Naive B cell (primary cell): ENCODE measurements around the gene CYB561D2. TPM values are rescaled to one million over a fixed set of nuclear protein-coding genes. Genes with fewer than 3 reads are reported as not detected.

Source experiments
- ATAC-seq, 2 donors: fragments of 150-1000 bp; cut with Tn5 transposase; 2 replicates each; pipeline ENCODE4 v1.10.0; 2021; ENCODE audit warnings: low read depth in 2 of 2, mild to moderate bottlenecking in 2 of 2, moderate library complexity in 2 of 2
- DNase-seq: peaks from one replicate; pipeline ENCODE4 v3.0.0; 2022
- H3K27ac Mint-ChIP-seq, 6 donors: one replicate each; pipeline ENCODE4 v1.8.0; 2020 to 2022; ENCODE audit warnings: mild to moderate bottlenecking in 6 of 6, mixed read lengths in 6 of 6, moderate library complexity in 5 of 6, inconsistent platforms in 2 of 6
- H3K27me3 Mint-ChIP-seq, 3 donors: one replicate each; pipeline ENCODE4 v1.8.0; 2021 to 2022; ENCODE audit warnings: mixed read lengths in 3 of 3, mild to moderate bottlenecking in 1 of 3
- H3K36me3 Mint-ChIP-seq, 2 donors: one replicate each; pipeline ENCODE4 v1.8.0; 2020 to 2022; ENCODE audit warnings: mixed read lengths in 2 of 2, inconsistent platforms in 1 of 2, mild to moderate bottlenecking in 1 of 2
- H3K4me1 Mint-ChIP-seq, 3 donors: one replicate each; pipeline ENCODE4 v1.8.0; 2020 to 2022; ENCODE audit warnings: mixed read lengths in 3 of 3, inconsistent platforms in 1 of 3, mild to moderate bottlenecking in 1 of 3, moderate library complexity in 1 of 3
- H3K4me3 Mint-ChIP-seq, 8 donors: one replicate each; pipeline ENCODE4 v1.8.0; 2020 to 2022; ENCODE audit warnings: mild to moderate bottlenecking in 8 of 8, mixed read lengths in 8 of 8, moderate library complexity in 8 of 8, inconsistent platforms in 2 of 8
- H3K9me3 Mint-ChIP-seq, 7 donors: one replicate each; pipeline ENCODE4 v1.8.0; 2020 to 2022; ENCODE audit warnings: mixed read lengths in 7 of 7, mild to moderate bottlenecking in 5 of 7, inconsistent platforms in 2 of 7, moderate library complexity in 1 of 7
- polyA plus RNA-seq, 6 donors: library from polyadenylated mRNA; unstranded; fragments of 300-500 nt; fragmentation: Illumina TruSeq; gene quantifications; one replicate each; pipeline ENCODE4 v1.2.3, GENCODE V29; 2021; ENCODE audit warnings: low read depth in 6 of 6

Gene CYB561D2
- polyA plus RNA-seq, 6 donors from 2014 or later, result 55.4 to 75.9 (median 65.2) TPM

- H3K36me3 Mint-ChIP-seq, result no peaks in the 10 kb centered on the region
- no peaks in the 10 kb centered on the region for H3K9me3 Mint-ChIP-seq
- no peak for ATAC-seq
- no peak for DNase-seq
- peak overlapping the region in 6 of 8 donors; percentile 29 to 93 (median 86) for H3K4me3 Mint-ChIP-seq
- peaks cover 16 to 41% (median 39%) of the 10 kb centered on the region in 3 donors for H3K4me1 Mint-ChIP-seq
- H3K27me3 Mint-ChIP-seq, result no peaks in the 10 kb centered on the region
- peak overlapping the region in 1 of 6 donors; percentile 89 for H3K27ac Mint-ChIP-seq
Measured at GRCh38 chr3:50326182-50326541, 24.5 kb upstream of the CYB561D2 start.

GRCh38 chr3:50327129-50327528 is 23.5 kb upstream of the CYB561D2 start:
- Mint-ChIP-seq H3K9me3 (no peaks in the 10 kb centered on the region), H3K4me1 (peaks cover 16 to 39% (median 39%) of the 10 kb centered on the region in 3 donors), H3K4me3 (peak overlapping the region; percentile 82 to 97 (median 92)), H3K36me3 (no peaks in the 10 kb centered on the region), H3K27me3 (no peaks in the 10 kb centered on the region), H3K27ac (peak overlapping the region in 4 of 6 donors; percentile 20 to 89 (median 55))
- ATAC-seq, result no peak
- no peak for DNase-seq

GRCh38 chr3:50327943-50328691 is 22.5 kb upstream of the CYB561D2 start, which contains the start of gene TUSC2:
Gene TUSC2 (minus strand): TSS chr3:50328223. CDS start chr3:50328099, 124 bp downstream.
- Mint-ChIP-seq H3K4me1 (peaks cover 16 to 42% (median 30%) of the 10 kb centered on the region in 3 donors), H3K27me3 (no peaks in the 10 kb centered on the region), H3K4me3 (peak within 1 kb of the TSS; percentile 82 to 97 (median 92)), H3K27ac (peak within 1 kb of the TSS; percentile 42 to 94 (median 90)), H3K36me3 (no peaks in the 10 kb centered on the region), H3K9me3 (no peaks in the 10 kb centered on the region)
- peak; percentile 92 for DNase-seq
- ATAC-seq, result peak; percentile 94 to 96

- DNase-seq (no peak), ATAC-seq (no peak)
- H3K27me3 Mint-ChIP-seq, result no peaks in the 10 kb centered on the region
- no peaks in the 10 kb centered on the region for H3K9me3 Mint-ChIP-seq
- H3K27ac Mint-ChIP-seq, result peak overlapping the region in 3 of 6 donors; percentile 24 to 64 (median 60)
- H3K4me1 Mint-ChIP-seq, result peaks cover 17 to 44% (median 33%) of the 10 kb centered on the region in 3 donors
- H3K36me3 Mint-ChIP-seq, result no peaks in the 10 kb centered on the region
- H3K4me3 Mint-ChIP-seq, result peak overlapping the region in 2 of 8 donors; percentile 15 to 68
Measured at GRCh38 chr3:50330330-50330729, 20.3 kb upstream of the CYB561D2 start.

- Mint-ChIP-seq H3K9me3 (no peaks in the 10 kb centered on the region), H3K27me3 (no peaks in the 10 kb centered on the region), H3K36me3 (no peaks in the 10 kb centered on the region), H3K4me3 (no peak overlapping the region), H3K4me1 (peaks cover 19 to 52% (median 38%) of the 10 kb centered on the region in 3 donors), H3K27ac (peak overlapping the region in 2 of 6 donors; percentile 33 to 57)
- no peak for DNase-seq
- no peak for ATAC-seq
Measured at GRCh38 chr3:50331364-50331907, 19.2 kb upstream of the CYB561D2 start.

GRCh38 chr3:50333744-50334328 is 16.8 kb upstream of the CYB561D2 start:
- no peaks in the 10 kb centered on the region for H3K9me3 Mint-ChIP-seq
- peaks cover 27 to 48% (median 42%) of the 10 kb centered on the region in 3 donors for H3K4me1 Mint-ChIP-seq
- H3K27me3 Mint-ChIP-seq, result no peaks in the 10 kb centered on the region
- peak overlapping the region in 1 of 8 donors; percentile 81 for H3K4me3 Mint-ChIP-seq
- no peak for ATAC-seq
- H3K36me3 Mint-ChIP-seq, result no peaks in the 10 kb centered on the region
- no peak for DNase-seq
- H3K27ac Mint-ChIP-seq, result peak overlapping the region in 2 of 6 donors; percentile 51 to 64

DNA sequence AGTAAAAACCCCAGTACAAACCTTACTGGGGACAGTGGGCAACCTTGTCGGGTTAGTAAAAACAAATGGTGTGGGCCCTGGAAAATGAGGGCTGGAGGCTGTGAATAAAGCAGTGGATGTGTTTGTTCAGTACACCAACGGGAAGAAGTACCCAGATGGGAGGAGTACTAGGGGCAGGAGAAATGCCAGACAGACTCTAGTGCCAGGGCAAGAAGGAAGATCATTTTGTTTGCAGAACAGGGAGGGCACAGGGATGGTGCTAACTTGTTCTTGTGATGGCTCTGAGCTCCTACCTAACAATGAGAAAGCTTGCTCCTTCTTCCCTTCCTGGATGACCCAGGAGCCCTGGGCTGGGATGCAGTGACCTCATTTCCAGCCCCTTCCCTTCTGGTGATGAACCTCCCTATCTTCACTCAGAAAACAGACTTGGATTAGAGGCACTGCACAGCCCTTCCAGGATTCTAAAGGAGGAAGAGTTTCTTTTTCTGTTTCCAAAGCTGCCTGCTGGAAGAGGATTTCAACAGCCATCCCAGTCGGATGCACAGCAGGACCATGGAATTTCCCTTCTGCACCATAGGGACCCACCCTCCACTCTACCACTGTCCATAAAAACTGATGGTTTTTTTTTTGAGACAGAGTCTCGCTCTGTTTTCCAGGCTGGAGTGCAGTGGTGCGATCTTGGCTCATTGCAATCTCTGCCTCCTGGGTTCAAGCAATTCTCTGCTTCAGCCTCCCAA is 16.2 kb upstream of the CYB561D2 start:
- no peak for ATAC-seq
- DNase-seq, result no peak
- Mint-ChIP-seq H3K9me3 (no peaks in the 10 kb centered on the region), H3K27me3 (no peaks in the 10 kb centered on the region), H3K4me3 (peak overlapping the region in 2 of 8 donors; percentile 37 to 81), H3K4me1 (peaks cover 33 to 54% (median 48%) of the 10 kb centered on the region in 3 donors), H3K36me3 (no peaks in the 10 kb centered on the region), H3K27ac (peak overlapping the region in 4 of 6 donors; percentile 39 to 78 (median 56))

DNA sequence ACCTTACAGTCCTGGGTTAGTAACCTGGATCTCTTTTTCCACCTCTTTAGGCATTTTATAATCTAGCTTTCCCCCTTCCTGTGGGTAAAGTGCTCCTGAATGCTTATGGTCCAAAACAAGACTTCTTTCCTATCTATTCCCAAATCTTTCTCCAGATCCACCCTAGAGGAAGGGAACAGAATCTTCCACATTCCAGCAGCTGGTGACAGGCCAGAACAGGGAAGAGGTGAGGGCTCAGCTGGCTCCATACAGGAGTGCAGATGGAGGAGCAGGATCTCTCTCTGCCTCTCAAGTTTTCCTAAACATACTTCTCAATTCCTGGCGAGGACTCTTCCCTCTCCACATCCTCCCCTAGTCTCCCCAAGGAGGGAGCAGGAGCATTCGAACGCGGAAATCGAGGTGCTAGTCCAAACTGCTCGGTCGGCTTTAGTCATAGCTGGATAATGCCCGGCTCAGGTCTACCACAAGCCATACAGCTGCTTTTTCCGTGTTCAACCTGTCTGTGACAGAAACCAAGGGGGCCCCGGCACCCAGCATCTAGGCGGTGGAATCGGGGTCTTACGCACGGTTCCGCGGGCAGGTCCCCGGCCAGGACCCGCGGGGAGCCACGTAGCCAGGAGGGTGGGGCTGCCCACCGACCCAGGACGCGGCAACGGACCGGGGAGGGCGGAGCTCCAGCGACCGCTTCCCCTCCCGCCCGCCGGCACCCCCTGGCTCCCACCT is 14.0 kb upstream of the CYB561D2 start:
- no peaks in the 10 kb centered on the region for H3K9me3 Mint-ChIP-seq
- H3K27me3 Mint-ChIP-seq, result no peaks in the 10 kb centered on the region
- ATAC-seq (peak; percentile 45 to 50), DNase-seq (no peak)
- peak overlapping the region; percentile 85 to 99 (median 98) for H3K27ac Mint-ChIP-seq
- H3K36me3 Mint-ChIP-seq, result no peaks in the 10 kb centered on the region
- H3K4me3 Mint-ChIP-seq, result peak overlapping the region; percentile 87 to 97 (median 94)
- H3K4me1 Mint-ChIP-seq, result peaks cover 45 to 68% (median 64%) of the 10 kb centered on the region in 3 donors

GRCh38 chr3:50337175-50337861 is 13.3 kb upstream of the CYB561D2 start:
- no peaks in the 10 kb centered on the region for H3K36me3 Mint-ChIP-seq
- H3K9me3 Mint-ChIP-seq, result no peaks in the 10 kb centered on the region
- ATAC-seq (peak; percentile 76 to 80), DNase-seq (peak; percentile 96)
- H3K4me3 Mint-ChIP-seq, result peak overlapping the region; percentile 87 to 97 (median 94)
- peaks cover 45 to 73% (median 64%) of the 10 kb centered on the region in 3 donors for H3K4me1 Mint-ChIP-seq
- H3K27ac Mint-ChIP-seq, result peak overlapping the region; percentile 97 to 99 (median 98)
- no peaks in the 10 kb centered on the region for H3K27me3 Mint-ChIP-seq

DNA sequence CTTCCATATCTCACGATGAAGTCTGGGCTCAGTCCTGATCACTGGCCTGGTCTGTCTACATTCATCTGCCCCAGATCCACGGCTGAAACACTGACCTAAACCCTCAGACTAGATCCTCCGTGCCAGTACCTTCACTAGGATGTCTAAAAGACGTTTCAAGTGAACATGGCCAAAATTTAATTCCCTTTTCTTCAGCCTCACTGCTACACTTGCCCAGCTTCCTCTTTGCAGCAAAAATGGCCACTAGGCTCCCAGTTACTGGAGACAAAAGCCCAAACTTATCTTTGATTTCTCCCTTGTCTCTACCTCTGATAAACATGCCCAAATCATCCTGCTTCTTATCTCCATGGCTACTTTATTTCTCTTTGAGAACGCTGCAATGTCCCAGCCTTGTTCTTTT is 11.7 kb upstream of the CYB561D2 start:
- no peaks in the 10 kb centered on the region for H3K36me3 Mint-ChIP-seq
- peak overlapping the region; percentile 97 to 99 (median 98) for H3K27ac Mint-ChIP-seq
- no peak for DNase-seq
- peak overlapping the region; percentile 87 to 97 (median 94) for H3K4me3 Mint-ChIP-seq
- no peak for ATAC-seq
- H3K4me1 Mint-ChIP-seq, result peaks cover 41 to 70% (median 63%) of the 10 kb centered on the region in 3 donors
- no peaks in the 10 kb centered on the region for H3K9me3 Mint-ChIP-seq
- H3K27me3 Mint-ChIP-seq, result no peaks in the 10 kb centered on the region

DNA sequence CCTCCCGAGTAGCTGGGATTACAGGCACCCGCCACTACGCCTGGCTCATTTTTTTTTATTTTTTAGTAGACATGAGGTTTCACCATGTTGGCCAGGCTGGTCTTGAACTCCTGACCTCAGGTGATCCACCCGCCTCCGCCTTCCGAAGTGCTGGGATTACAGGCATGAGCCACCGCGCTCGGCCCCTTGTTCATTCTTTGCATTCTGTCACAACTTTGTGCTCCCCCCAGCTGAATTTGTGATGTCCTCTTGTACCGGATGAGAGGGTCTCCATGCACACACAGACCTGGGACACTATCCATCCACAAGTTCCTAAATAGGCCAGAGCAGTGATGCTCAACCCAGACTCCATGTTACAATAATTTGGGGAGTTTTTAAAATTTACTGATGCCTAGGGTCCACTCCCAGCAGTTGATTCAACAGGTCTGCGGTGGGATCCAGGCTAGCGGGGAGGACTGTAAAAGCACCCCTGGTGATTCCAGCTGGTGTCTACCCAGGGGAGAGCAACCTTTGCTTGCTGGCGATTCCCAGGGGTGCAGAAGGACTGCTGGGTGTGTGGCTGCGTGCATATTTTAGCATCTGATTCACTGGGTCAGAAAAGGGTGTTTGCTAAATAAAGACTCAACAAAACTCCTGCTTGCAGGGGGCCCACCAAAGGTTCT is 11.0 kb upstream of the CYB561D2 start:
- no peak for ATAC-seq
- DNase-seq, result no peak
- H3K27ac Mint-ChIP-seq, result peak overlapping the region in 5 of 6 donors; percentile 81 to 99 (median 98)
- H3K9me3 Mint-ChIP-seq, result no peaks in the 10 kb centered on the region
- H3K4me3 Mint-ChIP-seq, result peak overlapping the region; percentile 87 to 97 (median 94)
- no peaks in the 10 kb centered on the region for H3K27me3 Mint-ChIP-seq
- H3K4me1 Mint-ChIP-seq, result peaks cover 37 to 65% (median 57%) of the 10 kb centered on the region in 3 donors
- no peaks in the 10 kb centered on the region for H3K36me3 Mint-ChIP-seq

GRCh38 chr3:50340147-50340447 is 10.6 kb upstream of the CYB561D2 start:
- Mint-ChIP-seq H3K9me3 (no peaks in the 10 kb centered on the region), H3K4me1 (peaks cover 37 to 60% (median 55%) of the 10 kb centered on the region in 3 donors), H3K27me3 (no peaks in the 10 kb centered on the region), H3K27ac (peak overlapping the region; percentile 37 to 99 (median 90)), H3K4me3 (peak overlapping the region; percentile 87 to 97 (median 94)), H3K36me3 (no peaks in the 10 kb centered on the region)
- DNase-seq (no peak), ATAC-seq (no peak)
